ENCODE measurements around the gene MASP2. TPM values are rescaled to one million over a fixed set of nuclear protein-coding genes. Genes with fewer than 3 reads are reported as not detected.

The MASP2 gene
- total RNA-seq, 1 experiment from 2014 or later, result 0.50 TPM

GRCh38 chr1:10980841-10981727 is 66.0 kb downstream of the MASP2 start:
- H3K4me3 Mint-ChIP-seq (ENCODE audit: unreplicated experiment), result no peak overlapping the region
- Histone ChIP-seq H3K4me1 (no peaks in the 10 kb centered on the region), H3K9me3 (no peaks in the 10 kb centered on the region), H3K36me3 (ENCODE audit: control insufficient read depth, insufficient read depth, low read length) (no peaks in the 10 kb centered on the region), H3K27me3 (replicated peaks; ENCODE audit: control insufficient read depth, insufficient read depth, low read length) (no peaks in the 10 kb centered on the region), H3K4me3 (ENCODE audit: low read depth, low read length) (no peak overlapping the region)
- ChIA-PET CTCF (no interaction called here), POLR2A (no interaction called here)
- no peaks in the 10 kb centered on the region for H3K36me3 Mint-ChIP-seq (ENCODE audit: insufficient read depth, unreplicated experiment)
- peaks cover 6% of the 10 kb centered on the region for H3K4me1 Mint-ChIP-seq (ENCODE audit: low read depth, unreplicated experiment)
- no peak overlapping the region for H3K27ac Mint-ChIP-seq (ENCODE audit: unreplicated experiment)
- intact Hi-C loops (cut with micrococcal nuclease; ENCODE audit: unreplicated experiment), result no loop called here
- H3K9me3 Mint-ChIP-seq (ENCODE audit: unreplicated experiment), result no peaks in the 10 kb centered on the region
- BruUV-seq (replicated peaks), result no TSS peak
- DNase-seq, result no peak
- peaks cover 3% of the 10 kb centered on the region for H3K27me3 Mint-ChIP-seq (ENCODE audit: insufficient read depth, unreplicated experiment)
- no peak for TF ChIP-seq CTCF (IDR thresholded peaks at IDR 0.05; ENCODE audit: insufficient read depth in 1 of 2, low read depth in 1 of 2, low read length in 1 of 2, severe bottlenecking in 1 of 2, unreplicated experiment in 1 of 2)

- DNase-seq, result no peak
- peaks cover 3% of the 10 kb centered on the region for H3K27me3 Mint-ChIP-seq (ENCODE audit: insufficient read depth, unreplicated experiment)
- intact Hi-C loops (cut with micrococcal nuclease; ENCODE audit: unreplicated experiment), result no loop called here
- POLR2A ChIA-PET, result no interaction called here
- H3K4me1 ChIP-seq, result no peaks in the 10 kb centered on the region
- no peaks in the 10 kb centered on the region for H3K36me3 ChIP-seq (ENCODE audit: control insufficient read depth, insufficient read depth, low read length)
- H3K27ac Mint-ChIP-seq (ENCODE audit: unreplicated experiment), result no peak overlapping the region
- no peak overlapping the region for H3K4me3 ChIP-seq (ENCODE audit: low read depth, low read length)
- BruUV-seq (replicated peaks), result no TSS peak
- H3K9me3 ChIP-seq, result no peaks in the 10 kb centered on the region
- no peaks in the 10 kb centered on the region for H3K9me3 Mint-ChIP-seq (ENCODE audit: unreplicated experiment)
- CTCF ChIA-PET, result interaction anchor here (0.7 kb wide), 1 partner anchor 31 kb away, joined by 3 read pairs; no protein-coding TSS in a partner anchor
- H3K4me1 Mint-ChIP-seq (ENCODE audit: low read depth, unreplicated experiment), result peaks cover 6% of the 10 kb centered on the region
- no peak overlapping the region for H3K4me3 Mint-ChIP-seq (ENCODE audit: unreplicated experiment)
- no peak for TF ChIP-seq CTCF (IDR thresholded peaks at IDR 0.05; ENCODE audit: insufficient read depth in 1 of 2, low read depth in 1 of 2, low read length in 1 of 2, severe bottlenecking in 1 of 2, unreplicated experiment in 1 of 2)
- H3K27me3 ChIP-seq (replicated peaks; ENCODE audit: control insufficient read depth, insufficient read depth, low read length), result no peaks in the 10 kb centered on the region
- no peaks in the 10 kb centered on the region for H3K36me3 Mint-ChIP-seq (ENCODE audit: insufficient read depth, unreplicated experiment)
Measured at GRCh38 chr1:10980094-10980577, 66.9 kb downstream of the MASP2 start.

GRCh38 chr1:10979483-10979920 is 67.5 kb downstream of the MASP2 start:
- Histone ChIP-seq H3K9me3 (no peaks in the 10 kb centered on the region), H3K4me1 (no peaks in the 10 kb centered on the region), H3K27me3 (replicated peaks; ENCODE audit: control insufficient read depth, insufficient read depth, low read length) (no peaks in the 10 kb centered on the region), H3K4me3 (ENCODE audit: low read depth, low read length) (no peak overlapping the region), H3K36me3 (ENCODE audit: control insufficient read depth, insufficient read depth, low read length) (no peaks in the 10 kb centered on the region)
- CTCF ChIA-PET, result no interaction called here
- no peak for TF ChIP-seq CTCF (IDR thresholded peaks at IDR 0.05; ENCODE audit: insufficient read depth in 1 of 2, low read depth in 1 of 2, low read length in 1 of 2, severe bottlenecking in 1 of 2, unreplicated experiment in 1 of 2)
- no peak for DNase-seq
- Mint-ChIP-seq H3K36me3 (ENCODE audit: insufficient read depth, unreplicated experiment) (no peaks in the 10 kb centered on the region), H3K27me3 (ENCODE audit: insufficient read depth, unreplicated experiment) (peaks cover 3% of the 10 kb centered on the region), H3K9me3 (ENCODE audit: unreplicated experiment) (no peaks in the 10 kb centered on the region), H3K27ac (ENCODE audit: unreplicated experiment) (no peak overlapping the region), H3K4me1 (ENCODE audit: low read depth, unreplicated experiment) (peaks cover 6% of the 10 kb centered on the region), H3K4me3 (ENCODE audit: unreplicated experiment) (no peak overlapping the region)
- BruUV-seq (replicated peaks), result no TSS peak
- POLR2A ChIA-PET, result interaction anchor here (0.6 kb wide), 1 partner anchor 33 kb away, joined by 3 read pairs; the partner anchor contains the start of gene TARDBP
- intact Hi-C loops (cut with micrococcal nuclease; ENCODE audit: unreplicated experiment), result no loop called here
